ENCODE measurements around the gene ALPI.

ALPI gene

DNA sequence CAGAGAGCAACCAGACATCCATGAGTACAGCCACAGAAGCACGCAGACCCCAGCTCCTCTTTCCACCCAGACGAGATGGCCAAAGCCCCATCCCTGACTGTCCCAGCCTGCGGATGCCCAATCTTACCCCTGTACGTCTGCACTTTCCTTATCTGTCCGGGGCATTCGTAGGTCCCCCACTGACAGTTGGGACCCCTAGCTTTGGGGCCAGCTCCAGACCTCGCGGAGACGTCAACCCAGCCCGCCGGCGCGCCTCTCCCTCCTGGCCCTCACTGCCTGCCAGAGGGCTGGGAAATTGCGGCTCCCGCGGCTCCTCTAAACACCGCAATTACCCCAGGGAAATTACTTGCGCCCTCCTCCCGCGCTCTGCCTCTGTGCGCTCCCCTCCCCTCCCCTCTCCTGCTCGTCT lies 29.4 kb downstream of the ALPI start:
- no peak for DNase-seq (ENCODE audit: low read depth, low spot score)

DNA sequence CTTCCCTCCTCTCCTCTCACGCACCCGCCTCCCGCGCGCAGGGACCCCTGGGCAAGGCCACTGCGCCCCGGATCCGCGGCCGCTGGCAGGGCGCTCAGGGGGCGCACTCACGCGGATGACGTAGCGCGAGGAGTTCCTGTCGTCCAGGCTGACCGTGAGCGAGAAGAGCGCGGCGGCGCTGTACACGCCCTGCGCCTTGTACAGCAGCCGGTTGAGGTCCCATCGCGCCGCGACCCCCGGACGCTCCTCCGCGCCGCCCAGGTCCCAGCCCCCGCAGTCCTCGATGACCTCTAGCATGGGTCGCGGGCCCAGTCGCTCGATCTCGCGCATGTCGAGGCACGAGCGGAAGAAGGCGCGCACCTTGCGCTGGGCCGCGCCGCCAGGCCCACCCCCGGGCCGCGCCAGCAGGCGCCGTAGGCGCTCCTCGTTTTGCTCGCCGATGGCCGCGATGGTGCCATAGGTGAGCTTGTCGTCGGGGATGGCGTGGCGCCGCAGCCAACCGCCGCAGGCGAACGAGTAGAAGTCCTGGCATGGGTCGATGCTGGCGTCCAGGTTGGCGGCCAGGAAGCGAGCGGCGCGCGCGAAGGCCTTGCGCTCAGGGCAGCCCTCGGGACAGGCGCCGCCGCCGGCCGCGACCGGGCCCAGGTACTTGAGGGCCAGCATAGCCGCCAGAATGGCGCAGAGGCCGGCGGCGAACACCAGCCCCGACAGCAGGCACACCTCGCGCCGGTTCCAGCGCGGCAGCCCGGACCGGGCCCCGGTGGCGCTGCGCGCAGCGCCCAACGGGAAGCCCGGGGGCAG lies 30.0 kb downstream of the ALPI start:
- DNase-seq (ENCODE audit: low read depth, low spot score): no peak

DNA sequence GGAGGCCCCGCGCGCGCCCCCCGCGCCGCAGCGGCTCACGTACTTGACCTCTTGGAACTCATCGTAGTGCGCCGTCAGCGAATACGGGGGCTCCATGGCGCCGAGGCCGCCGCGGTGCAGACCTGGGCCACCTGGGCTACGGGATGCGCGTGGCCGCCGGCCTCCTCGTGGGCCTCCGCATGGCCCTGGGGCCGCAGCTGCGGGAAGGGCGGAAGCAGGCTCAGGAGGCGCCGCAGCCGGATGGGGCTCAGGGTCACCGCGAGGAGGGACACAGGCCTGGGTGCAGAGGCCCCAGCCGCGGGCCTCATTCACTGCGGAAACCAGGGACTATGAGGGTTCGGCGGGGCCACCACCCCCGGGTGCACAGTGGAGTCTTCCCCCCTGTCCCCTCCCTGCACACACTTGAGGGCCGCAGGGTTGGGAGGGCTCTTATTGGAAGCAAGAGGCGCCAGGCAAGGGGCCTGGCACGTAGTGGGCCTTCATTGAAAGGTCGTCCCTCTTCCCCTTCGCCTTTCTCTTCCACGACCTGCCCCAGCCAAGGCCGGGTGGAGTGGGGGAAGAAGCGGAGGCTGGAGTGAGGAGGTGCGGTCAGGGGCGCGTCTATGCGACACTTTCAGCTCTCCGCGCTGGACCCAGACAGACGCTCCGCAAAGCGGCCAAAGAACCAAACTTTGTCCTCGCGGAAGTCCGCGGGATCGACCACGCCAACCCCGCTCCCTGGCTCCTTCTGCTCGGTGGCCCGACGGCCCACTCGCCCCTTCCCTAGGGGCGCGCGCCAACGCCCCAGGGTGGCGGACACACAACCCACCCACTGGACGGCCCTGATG lies 30.8 kb downstream of the ALPI start:
- DNase-seq (ENCODE audit: low read depth, low spot score): no peak

DNA sequence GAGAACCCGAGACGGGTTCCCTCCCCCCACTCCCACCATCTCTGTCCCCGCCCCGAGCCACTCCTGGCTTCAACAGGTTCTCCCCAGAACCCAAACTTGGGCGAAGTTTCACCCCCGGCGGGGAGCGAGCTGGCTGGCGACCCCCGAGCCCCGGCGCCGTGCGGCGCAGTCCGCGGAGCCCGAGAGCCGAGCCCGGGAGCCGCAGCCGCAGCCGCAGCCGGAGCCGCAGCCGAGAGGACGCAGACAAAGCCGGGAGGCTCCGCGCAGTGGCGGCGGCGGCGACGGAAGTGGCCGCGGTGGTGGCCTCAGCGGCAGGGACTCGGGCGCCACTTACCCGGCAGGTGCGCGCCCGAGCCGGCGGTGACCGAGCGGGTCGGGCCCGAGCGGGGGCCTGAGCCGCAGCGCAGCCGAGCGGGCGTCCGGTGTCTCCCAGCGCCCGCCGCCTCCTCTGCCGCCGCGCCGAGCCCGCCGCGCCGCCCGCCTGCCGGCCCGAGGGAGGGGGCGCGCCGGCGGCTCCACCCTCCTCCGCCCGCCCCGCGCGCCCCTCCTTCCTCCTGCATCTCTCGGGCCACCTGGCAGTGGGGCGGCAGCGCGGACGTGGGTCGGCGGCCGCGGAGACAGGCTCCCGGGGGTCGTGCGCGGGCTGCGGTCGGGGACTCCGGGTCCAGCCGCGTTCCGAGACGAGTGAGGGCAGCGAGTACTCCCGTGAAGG lies 31.6 kb downstream of the ALPI start, which contains the start of gene ECEL1:
Gene ECEL1 (minus strand): TSS at position 450 of the 712 bp plus-strand sequence. CDS start 1,181 bp downstream, outside the sequence.
- DNase-seq (ENCODE audit: low read depth, low spot score): no peak

DNA sequence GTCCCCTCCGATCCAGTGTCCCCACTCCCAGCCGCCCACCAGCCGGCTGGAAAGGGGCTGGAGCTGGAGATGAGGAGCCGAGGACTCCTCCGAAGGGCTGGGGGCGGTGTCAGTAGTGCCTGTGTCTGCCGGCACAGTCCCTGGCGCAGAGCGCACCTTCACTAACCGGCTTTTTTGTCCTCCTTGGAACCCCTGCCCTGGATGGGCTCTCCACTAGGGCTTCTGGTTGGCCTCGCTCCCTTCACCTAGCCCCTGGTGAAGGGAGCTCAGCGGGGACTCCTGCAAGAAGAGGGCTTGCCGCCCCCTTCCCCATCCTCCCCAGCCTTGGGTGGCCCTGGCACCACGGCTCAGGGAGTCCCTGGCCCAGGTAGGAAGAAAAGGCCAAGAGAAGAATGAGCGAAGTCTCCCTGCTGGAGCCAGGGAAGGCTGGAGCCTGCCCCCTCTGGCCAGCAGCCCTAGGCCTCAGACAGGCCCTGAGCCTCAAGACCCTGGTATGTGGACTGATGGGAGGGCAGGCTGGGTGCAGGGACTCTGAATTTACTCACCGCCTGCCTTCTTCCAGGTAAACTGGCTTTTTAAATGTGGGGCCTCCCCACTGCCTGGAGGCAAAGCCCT lies 32.3 kb downstream of the ALPI start:
- peak; percentile 58 for DNase-seq (ENCODE audit: low read depth, low spot score)

DNA sequence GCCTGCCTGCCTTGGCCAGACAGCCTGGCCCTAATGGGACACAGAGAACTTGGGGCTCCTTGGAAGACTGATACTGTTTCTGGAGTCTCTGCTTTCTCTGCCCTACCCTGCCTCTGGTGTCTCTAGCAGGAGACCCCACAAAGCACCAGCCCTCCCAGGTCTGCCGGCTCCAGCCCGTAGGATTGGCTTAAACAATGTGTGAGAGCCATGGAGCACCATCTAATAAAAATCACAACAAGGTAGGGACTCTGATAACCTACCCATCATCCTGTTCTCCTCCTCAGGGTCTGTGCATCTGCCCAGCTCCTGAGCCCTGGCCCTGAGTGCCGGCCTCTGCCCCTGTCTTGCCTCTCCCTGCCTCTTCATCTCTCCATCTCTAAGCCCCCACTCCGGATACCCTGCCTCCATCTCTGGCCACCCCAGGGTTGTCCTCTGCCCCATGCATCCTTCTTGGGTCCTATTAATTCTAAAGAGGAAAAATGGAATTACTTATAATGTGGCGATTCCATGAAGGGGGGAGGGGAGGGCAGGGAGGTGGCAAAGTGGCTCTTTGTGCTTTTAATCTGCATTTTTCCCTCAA lies 32.9 kb downstream of the ALPI start:
- DNase-seq (ENCODE audit: low read depth, low spot score): no peak

DNA sequence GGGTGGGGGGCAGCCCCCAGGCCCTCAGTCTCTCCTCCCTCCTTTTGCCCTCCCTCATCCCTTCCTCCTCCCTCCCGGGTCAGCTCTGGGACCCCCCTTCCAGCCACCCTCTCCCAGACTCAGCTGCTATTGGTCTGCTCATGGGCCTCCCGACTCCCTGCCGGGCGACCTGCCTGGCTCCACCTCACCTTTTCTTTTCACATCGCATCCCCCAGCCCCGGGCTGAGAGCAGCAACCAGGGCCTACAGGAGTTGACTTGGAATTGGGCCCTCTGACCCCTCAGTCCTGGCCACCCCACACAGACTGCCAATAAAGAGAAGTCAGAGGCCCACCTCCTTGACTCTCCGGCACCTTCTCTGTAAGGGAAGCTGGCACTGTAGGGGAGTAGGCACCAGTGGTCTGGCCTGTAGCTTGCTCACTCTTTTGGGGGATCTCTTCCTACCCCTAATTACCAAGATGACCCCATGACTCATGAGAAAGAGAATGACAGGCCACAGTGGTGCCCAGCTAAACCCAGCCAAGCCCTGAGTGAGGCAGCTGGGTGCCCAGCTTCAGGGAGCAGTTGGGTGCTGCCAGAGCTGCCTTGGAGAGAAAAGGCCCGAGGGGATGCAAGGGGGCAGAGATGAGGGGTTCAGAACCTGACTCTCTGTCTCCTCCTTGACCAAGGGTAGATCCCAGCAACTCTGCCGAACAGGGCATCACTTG lies 33.7 kb downstream of the ALPI start:
- no peak for DNase-seq (ENCODE audit: low read depth, low spot score)

DNA sequence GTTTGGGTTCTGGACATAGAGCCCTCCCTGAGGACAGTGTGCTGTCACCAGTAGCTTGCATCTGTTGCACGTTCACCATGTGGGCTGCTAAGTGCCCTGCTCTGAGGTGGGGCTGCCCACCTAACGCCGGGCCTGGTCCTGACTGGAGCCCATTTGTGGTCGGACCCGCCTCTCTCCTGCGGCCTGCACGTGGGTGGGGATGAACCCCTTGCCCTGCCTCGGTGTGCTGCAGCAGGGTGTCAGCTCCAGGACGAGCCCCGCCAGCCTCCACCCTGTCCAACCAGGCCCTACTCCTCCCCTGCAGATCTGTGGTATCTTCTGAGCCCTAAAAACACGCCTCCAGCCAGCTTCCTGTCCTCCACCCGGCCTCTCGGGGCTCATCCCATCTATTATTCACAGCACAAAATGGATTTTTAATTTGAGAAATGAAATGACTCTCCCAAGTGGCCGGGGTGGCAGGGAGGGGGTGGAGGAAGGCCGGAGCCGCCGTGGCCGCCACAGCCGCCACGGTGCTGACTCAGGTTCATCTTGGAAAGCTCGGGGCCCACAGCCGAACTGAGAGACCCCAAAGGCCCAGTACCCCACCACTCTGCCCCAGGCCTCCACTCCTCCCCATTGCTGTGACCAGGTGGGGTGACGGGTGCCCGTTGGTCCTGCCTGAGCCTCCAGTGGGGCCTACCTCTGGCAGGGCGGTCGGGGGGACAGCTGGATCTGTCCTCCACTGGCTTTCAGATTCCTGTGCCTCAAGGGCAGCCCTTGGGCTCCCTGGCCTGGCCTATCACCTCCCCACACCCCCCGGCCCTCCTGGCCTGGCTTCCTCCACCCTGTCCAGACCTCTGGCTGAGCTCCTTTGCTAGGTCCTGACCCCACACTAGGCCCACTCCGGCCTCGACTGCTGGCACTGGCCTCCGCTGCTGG lies 34.5 kb downstream of the ALPI start:
- DNase-seq (ENCODE audit: low read depth, low spot score): no peak

DNA sequence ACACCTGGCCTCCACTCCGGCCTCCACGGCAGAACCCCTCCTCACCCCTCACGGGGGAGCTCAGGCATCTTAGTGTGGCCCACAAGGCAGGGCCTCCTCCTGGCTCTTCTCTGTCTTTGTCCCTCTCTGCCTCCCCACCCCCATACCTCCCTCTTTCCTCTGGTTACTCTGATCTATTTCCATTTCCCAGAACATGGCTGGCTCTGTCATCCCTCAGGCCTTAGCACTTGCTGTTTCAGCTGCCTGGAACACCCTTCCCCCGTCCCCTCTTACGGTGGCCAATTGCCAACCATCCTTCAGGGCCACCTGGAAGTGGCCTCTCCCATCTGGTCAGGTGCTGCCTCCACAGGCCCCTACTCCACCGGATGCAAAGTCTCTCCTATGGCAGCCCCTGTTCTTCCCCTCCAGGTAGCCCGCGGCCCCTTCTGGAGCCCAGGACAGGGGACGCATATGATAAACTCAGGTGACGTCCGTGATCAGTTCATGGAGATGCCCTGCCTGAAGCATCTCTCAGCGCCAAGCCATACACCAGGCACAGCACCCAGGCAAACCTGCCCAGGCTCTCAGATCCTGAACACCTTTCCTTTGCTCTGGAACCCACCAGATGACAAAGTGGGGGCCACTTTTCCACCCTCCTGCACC lies 35.3 kb downstream of the ALPI start:
- DNase-seq (ENCODE audit: low read depth, low spot score): no peak

DNA sequence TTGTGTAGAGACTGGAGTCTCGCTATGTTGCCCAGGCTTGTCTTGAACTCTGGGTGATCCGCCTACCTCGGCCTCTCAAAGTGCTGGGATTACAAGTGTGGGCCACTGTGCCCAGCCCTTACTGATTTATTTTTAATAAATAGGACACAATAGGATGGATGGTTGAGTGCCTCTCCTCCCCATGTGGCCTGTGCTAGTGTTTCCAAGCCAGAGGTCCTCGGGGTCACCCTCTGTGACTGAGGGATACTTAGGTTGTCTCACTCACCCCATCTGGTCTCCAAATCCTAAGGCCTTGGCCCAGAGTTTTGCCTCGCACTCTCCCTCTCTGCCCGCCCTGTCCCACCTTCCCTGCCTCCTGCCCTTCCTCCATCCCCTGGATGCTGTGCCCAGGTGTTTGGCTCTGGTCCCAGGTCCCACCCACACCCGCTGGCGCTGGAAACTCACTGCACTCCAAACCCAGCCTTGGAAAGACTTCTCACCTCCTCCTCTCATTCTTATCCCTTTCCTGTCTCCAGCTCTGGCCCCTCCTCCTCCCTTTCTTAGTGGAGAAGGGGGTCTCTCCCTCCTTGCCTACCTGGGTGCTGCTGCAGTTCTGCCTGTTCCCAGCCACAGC lies 36.4 kb downstream of the ALPI start:
- no peak for DNase-seq (ENCODE audit: low read depth, low spot score)

DNA sequence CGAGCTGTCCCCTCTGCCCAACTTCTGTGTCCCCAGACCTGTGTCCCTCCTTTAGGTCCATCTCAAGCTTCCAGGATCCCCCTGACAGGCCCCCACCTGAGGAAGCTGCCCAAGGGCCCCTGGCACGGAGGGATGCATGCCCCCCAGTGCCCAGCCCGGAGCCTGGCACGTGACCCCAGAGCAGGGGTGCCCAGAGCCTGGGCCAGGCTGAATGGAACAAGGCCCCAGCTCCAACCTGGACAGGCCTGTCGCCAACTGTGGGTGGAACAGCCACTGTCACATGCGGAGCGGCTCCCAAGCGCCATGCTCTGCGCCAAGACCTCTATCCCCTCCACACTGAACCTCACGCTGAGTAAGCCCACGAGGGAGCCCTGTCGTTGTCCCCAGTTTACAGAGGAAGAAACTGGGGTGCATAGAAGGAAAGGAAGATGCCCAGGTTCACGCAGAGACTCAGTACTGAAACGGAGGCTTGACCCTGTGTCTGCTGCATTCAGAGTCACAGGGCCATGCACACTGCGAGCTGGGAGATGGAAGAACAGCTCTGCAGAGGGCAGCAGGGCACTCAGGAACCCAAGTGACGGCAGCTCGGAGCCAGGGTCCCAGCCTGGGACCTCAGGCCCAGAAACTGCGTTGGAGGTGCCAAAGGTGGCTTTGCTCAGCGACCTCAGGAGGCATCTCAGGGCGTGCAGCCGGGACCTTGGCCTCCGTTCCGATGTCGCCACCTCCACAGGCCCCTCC lies 37.2 kb downstream of the ALPI start:
- no peak for DNase-seq (ENCODE audit: low read depth, low spot score)

DNA sequence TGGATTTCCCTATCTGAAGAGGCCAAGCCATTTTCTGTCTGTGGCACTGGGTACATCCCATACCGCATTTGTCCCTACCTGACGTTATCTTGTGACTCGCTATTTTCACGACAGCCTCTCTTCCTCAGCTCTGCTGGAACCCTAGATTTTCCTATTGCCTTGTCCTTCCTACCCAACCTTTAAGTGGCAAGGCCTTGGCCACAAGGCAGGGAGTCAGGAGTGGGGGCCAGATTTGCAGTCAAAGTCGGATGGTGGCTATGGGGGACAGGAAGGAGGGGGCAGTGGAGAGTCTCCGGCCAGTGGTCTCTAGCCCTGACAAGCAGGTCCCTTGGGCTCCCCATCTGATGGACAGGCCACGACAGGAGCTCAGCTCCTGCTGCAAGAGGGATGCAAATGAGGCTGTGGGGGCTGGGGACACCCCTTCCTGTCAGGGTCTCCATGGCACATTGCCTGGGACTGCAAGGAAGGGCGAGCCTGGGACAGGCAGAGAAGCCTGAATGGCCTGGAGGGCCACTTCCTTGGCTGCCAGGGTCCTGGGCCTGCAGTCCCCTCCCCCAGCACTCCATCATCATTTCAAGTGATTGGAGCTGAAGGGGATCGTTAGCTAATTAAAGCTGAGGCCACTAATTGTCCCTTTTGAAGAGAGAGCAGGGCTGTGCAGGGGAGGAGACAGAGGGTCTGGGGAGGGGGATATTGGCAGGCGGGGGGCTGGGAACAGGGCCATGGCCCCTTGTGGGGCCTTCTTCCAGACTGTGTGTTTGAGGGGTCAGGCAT lies 37.9 kb downstream of the ALPI start:
- peak; percentile 75 for DNase-seq (ENCODE audit: low read depth, low spot score)

DNA sequence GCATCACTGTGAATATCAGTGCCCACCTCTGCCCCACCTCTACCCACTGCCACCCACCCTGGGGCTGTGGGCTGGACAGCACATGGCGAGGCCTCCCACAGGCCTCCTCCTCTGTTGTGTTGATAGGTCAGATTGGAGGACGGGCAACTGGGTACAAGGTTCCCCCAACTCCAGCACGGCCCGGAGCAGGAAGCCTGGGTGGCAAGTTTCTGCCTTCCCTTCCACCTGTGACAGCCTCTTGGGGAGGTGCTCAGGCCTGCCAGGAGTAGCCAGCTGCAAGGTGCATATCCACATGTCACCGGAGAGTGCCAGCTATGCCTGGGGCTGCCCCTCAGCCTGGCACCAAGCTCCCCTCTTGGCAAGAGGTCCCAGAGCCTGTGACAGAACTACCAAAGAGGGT lies 38.6 kb downstream of the ALPI start:
- DNase-seq (ENCODE audit: low read depth, low spot score): no peak

DNA sequence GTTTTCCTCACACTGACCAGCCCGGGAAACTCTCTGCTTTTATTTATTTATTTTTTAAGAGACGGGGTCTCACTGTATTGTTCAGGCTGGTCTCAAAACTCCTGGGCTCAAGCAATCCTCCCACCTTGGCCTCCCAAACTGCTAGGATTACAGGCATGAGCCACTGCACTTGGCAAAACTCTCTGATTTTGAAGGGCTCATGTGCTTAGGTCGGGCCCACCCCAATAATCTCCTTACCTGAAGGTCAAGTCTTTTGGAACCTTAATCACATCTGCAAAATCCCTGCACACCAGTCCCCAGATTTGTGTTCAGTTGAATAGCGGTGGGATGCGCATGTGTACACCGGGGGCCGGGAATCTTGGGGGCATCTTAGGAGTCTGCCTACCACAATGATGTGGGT lies 39.3 kb downstream of the ALPI start:
- no peak for DNase-seq (ENCODE audit: low read depth, low spot score)

DNA sequence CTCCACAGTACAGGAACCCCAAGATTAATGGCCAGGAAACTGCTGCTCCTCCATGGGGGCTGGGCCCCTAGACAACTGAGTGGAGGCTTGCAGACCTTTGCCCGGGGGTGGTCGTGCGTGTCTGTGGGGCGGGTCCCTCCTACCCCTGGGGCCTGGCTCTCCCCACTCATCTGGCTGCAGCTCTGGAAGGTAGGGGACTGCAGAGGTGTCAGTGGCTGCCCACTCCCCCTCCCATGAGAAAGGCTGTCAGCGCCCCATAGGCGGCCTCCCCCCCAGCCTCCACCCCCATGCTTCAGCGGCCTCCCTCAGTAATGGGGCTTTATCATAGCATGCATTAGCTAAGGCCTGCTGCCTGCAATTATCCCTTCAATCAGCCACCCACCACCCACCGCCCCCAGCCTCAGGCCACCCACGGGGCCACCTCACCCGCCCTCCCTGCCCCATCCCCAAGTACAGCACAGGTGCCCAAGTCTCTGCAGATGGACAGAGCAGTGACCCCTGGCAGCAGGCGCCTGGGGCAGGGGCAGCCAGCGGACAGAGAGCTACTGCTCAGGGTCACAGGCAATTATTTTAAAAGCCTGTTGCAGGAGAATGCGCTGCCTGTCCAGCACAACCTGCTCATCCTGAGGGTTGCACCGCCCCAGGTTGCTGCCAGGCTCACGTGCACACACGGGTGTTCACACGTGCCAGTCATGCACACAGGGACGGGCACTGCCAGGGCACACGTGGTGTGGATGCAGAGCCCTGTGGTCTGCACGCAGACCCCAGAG lies 40.7 kb downstream of the ALPI start:
- DNase-seq (ENCODE audit: low read depth, low spot score): no peak

DNA sequence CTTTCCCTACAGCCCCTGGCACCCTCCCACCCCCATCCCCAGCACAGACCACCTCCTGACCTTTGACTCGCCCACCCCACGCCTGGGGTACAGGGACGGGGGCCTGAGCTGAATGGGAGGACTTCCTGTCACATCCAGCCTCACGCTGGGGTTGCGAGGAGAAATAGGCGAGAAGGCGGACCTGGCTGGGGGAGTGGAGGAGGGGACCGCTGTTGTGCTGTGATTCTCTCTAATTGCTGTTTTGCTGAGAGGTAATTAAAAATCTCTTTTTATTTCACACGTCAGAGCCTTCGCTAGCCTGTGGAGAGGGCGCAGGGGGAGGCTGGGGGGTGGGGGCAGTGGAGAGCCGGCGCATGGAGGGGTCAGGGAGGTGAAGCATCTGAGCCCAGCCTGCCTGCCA lies 41.4 kb downstream of the ALPI start:
- no peak for DNase-seq (ENCODE audit: low read depth, low spot score)

DNA sequence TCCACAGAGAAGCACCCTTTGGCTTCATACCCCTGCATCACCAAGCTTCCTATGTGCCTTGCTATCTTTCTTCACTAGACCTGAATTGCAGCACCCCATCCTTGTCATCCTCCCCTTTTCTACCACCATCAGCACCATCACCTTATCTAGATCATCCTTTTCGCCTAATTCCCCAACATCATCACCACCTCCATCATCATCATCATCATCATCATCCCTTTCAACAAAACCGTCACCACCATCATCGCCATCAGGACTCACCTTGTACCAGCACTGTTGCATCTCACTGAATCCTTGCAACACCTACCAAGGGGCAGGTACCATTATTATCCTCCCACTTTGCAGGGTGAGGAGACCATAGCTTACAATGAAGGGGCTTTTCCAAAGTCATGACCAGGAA lies 42.5 kb downstream of the ALPI start:
- no peak for DNase-seq (ENCODE audit: low read depth, low spot score)

All from ELF-1 (cell line).